Progenitor cell of endocrine pancreas (in vitro differentiated cells): ENCODE measurements around the gene APOB. TPM values are rescaled to one million over a fixed set of nuclear protein-coding genes. Genes with fewer than 3 reads are reported as not detected.

Experiments
- DNase-seq: peaks from one replicate; pipeline ENCODE4 v3.0.0; 2021; ENCODE audit warnings: low spot score; ENCODE audit not compliant: unreplicated experiment
- H3K27ac Mint-ChIP-seq: 2 replicates; pipeline ENCODE4 v1.8.0; 2021; ENCODE audit warnings: mild to moderate bottlenecking, moderate library complexity, mixed read lengths
- H3K27me3 Mint-ChIP-seq: 2 replicates; pipeline ENCODE4 v1.8.0; 2021; ENCODE audit warnings: mixed read lengths
- H3K36me3 Mint-ChIP-seq: 2 replicates; pipeline ENCODE4 v1.8.0; 2022; ENCODE audit warnings: mixed read lengths; ENCODE audit not compliant: insufficient read depth
- H3K4me1 Mint-ChIP-seq: 2 replicates; pipeline ENCODE4 v1.8.0; 2021; ENCODE audit warnings: low read depth, mixed read lengths
- H3K4me3 Mint-ChIP-seq: 2 replicates; pipeline ENCODE4 v1.8.0; 2021; ENCODE audit warnings: low read depth, mild to moderate bottlenecking, moderate library complexity, mixed read lengths
- H3K9me3 Mint-ChIP-seq: 2 replicates; pipeline ENCODE4 v1.8.0; 2021; ENCODE audit warnings: low read depth, mixed read lengths
- total RNA-seq: library from RNA; stranded (reverse); gene quantifications from 2 replicates; pipeline ENCODE4 v1.2.1, GENCODE V29; 2021
- TF ChIP-seq, protein P1 (sequence below): fragments of 200-600 bp; sonication (generic); IDR thresholded peaks from one replicate; pipeline ENCODE4 v1.5.0; 2021; ENCODE audit warnings: antibody characterized with exemption, mild to moderate bottlenecking; ENCODE audit not compliant: unreplicated experiment

Gene APOB
- total RNA-seq, 1 donor from 2014 or later: 15.6 TPM

- peak overlapping the region; percentile 63 for H3K27ac Mint-ChIP-seq
- peaks cover 14% of the 10 kb centered on the region for H3K36me3 Mint-ChIP-seq
- H3K9me3 Mint-ChIP-seq: peaks cover 15% of the 10 kb centered on the region
- no peaks in the 10 kb centered on the region for H3K27me3 Mint-ChIP-seq
- no peaks in the 10 kb centered on the region for H3K4me1 Mint-ChIP-seq
- no peak for DNase-seq
- H3K4me3 Mint-ChIP-seq: no peak overlapping the region
- TF ChIP-seq, protein P1, sequence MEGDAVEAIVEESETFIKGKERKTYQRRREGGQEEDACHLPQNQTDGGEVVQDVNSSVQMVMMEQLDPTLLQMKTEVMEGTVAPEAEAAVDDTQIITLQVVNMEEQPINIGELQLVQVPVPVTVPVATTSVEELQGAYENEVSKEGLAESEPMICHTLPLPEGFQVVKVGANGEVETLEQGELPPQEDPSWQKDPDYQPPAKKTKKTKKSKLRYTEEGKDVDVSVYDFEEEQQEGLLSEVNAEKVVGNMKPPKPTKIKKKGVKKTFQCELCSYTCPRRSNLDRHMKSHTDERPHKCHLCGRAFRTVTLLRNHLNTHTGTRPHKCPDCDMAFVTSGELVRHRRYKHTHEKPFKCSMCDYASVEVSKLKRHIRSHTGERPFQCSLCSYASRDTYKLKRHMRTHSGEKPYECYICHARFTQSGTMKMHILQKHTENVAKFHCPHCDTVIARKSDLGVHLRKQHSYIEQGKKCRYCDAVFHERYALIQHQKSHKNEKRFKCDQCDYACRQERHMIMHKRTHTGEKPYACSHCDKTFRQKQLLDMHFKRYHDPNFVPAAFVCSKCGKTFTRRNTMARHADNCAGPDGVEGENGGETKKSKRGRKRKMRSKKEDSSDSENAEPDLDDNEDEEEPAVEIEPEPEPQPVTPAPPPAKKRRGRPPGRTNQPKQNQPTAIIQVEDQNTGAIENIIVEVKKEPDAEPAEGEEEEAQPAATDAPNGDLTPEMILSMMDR: no peak
These were observed 42.5 kb downstream of the APOB start for GRCh38 chr2:21001225-21001946.

DNA sequence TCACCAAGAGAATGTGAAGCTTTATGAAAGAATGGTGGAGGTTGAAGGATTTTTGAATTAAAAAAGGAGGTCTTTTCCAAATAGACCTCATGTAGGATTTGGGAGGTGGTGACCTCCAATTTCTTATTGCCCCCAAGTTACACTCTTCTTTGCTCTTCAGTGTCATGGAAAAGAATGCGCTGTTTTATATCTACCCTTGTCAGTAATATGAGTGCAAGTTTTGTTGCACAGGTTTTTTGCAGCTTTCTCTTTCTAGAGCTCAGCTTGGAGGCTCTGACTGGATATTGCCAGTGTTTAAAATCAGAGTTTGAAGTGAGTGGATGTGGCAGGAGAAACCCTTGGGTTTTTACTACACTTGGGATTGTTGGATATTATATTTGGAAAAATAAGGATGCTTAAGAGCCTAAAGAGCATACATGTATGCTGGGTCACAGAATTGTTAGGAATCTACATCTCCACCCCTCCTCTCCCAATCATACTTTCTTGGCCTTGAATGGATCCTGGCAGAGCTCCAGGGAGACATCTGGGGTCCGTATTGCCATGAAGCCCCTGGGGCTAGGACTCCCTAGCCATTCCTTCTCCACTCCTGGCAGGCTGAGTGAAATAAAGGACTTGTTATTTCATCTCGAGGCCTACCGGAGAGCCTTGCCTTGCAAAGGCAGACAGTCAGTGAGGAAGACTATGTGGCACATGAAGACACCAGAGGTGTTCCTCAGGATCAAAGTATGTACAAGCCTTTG lies 43.8 kb downstream of the APOB start:
- no peak for DNase-seq
- Mint-ChIP-seq H3K4me3 (no peak overlapping the region), H3K27me3 (no peaks in the 10 kb centered on the region), H3K27ac (no peak overlapping the region), H3K36me3 (peaks cover 14% of the 10 kb centered on the region), H3K4me1 (no peaks in the 10 kb centered on the region), H3K9me3 (peaks cover 8% of the 10 kb centered on the region)
- TF ChIP-seq, protein P1: no peak

- Mint-ChIP-seq H3K36me3 (peaks cover 14% of the 10 kb centered on the region), H3K27ac (no peak overlapping the region), H3K4me1 (no peaks in the 10 kb centered on the region), H3K9me3 (peaks cover 3% of the 10 kb centered on the region), H3K27me3 (no peaks in the 10 kb centered on the region), H3K4me3 (no peak overlapping the region)
- DNase-seq: no peak
- TF ChIP-seq, protein P1: no peak
These were observed 44.6 kb downstream of the APOB start for GRCh38 chr2:20998972-20999905.

GRCh38 chr2:20997953-20998722 lies 45.7 kb downstream of the APOB start:
- no peaks in the 10 kb centered on the region for H3K9me3 Mint-ChIP-seq
- H3K27ac Mint-ChIP-seq: no peak overlapping the region
- H3K4me3 Mint-ChIP-seq: no peak overlapping the region

More at GRCh38 chr2:20997953-20998722, 45.7 kb downstream of the APOB start:
- H3K36me3 Mint-ChIP-seq: peaks cover 6% of the 10 kb centered on the region
- DNase-seq: no peak
- H3K27me3 Mint-ChIP-seq: no peaks in the 10 kb centered on the region
- TF ChIP-seq, protein P1: no peak
- H3K4me1 Mint-ChIP-seq: no peaks in the 10 kb centered on the region
